NCI-H510A (cell line): ENCODE measurements around the gene SLC25A25.
"Not testable (repeated sequence)": the region's sequence is repeated elsewhere in the genome, so short reads cannot be mapped to it uniquely, and the experiment has no call there.

Experiments
- DNase-seq: peaks from one replicate; lab custom pipeline; 2025; lab: John Stamatoyannopoulos, UW

SLC25A25 gene

DNA sequence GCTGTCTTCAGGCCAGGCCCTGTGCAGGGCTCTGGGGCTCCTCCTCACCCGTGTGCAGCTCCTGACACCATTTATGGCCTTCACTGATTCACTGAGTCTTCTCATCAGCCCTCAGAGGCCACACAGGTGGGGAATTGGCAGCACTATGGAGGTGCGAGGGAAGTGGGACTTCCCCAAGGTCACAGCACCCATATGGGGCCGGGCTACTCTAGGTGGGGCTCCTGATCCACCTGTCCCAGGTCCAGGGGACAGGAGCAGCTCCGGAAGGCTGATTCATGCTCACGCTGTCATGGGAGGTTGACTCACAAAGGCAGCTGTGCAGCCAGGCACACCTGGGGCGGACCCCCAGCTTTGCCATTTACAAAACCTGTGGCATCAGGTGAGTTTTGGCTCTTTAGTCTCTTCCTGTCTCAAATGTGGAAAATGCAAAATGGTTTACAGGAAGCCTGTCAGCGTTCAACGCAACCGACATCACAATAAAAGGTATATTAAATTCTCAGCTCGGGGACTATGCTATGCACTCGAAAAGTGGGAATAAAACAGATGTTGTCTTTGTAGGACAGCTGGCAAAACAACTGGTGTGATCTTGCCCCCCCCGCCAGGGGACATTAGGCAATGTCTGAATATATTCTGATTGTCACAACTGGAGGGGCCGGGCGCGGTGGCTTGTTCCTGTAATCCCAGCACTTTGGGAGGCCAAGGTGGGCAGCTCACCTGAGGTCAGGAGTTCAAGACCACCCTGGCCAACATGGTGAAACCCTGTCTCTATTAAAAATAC, 15.9 kb upstream of the SLC25A25 start:
- no peak for DNase-seq

- no peak for DNase-seq
Measured at GRCh38 chr9:128053560-128053959, 14.5 kb upstream of the SLC25A25 start.

DNA sequence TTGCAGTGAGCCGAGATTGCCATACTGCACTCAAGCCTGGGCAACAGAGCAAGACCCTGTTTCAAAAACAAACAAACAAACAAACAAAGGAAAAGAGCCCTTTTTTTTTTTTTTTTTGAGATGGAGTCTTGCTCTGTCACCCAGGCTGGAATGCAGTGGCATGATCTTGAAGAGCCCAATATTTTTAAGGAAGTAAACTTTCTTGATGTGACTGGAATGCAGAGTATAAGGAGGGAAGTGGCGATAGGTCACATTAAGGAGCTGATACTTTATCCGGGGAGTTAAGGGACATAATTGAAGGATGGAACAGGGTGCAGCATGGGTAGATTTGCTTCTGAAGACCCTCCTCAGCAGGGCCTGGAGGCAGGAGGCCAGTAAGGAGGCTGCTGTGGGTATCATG, 13.9 kb upstream of the SLC25A25 start:
- no peak for DNase-seq

GRCh38 chr9:128055344-128056040, 12.5 kb upstream of the SLC25A25 start:
- no peak for DNase-seq

DNA sequence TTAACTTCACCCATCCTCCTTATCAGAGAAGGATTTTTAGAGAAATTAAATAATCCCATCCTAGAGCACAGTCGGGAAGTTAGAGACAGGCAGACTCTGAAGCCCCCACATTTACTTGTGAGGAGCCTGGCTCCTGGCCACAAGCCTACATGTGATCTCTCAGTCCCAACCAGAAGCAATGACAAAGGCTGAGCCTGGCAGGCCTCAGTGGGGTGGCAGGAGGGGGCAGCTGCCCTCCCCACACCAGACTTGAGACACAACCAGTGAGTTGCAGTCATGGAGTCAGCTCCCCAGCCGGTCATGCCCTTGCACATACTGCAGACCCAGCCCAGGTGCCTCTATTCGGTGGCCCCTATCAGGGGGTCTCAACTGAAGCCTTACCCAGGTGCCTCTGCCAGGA, 11.9 kb upstream of the SLC25A25 start:
- no peak for DNase-seq

DNA sequence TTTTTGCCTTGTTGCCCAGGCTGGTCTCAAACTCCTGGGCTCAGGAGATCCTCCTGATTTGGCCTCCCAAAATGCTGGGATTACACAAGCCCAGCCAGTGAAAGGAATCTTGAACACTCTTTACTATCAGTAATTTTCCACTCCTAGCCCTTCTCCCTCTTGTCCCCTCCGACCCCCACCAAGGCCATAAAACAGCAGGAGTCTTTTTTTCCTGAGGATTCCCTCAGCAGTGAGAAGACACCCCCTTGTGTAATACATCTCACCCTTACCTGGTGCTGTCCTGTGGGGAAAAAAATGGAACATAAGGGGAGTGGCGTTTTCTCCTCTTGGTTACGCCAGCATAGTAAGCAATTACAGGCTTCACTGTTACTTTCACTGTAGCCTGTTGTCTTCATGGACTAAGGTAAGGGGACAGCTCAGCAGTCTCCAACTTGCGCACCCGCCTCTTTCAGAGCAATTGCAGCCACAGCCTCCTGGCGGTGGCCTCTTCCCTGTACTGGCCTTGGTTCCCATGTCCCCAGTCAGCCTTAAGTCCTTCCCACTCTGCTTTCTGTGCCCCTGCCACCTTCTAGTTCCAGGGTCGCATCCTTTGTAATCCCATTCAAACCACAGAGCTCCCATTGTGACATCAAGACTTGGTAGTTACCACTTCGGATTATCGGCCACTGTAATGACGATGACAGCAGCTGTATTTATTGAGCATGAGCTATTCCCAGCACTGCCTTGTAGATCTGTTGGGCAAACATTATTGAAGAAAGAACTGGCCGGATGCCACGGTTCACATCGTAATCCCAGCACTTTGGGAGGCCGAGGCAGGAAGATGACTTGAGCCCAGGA, 10.9 kb upstream of the SLC25A25 start:
- peak; percentile 43 for DNase-seq

GRCh38 chr9:128057724-128058409, 10.2 kb upstream of the SLC25A25 start:
- no peak for DNase-seq

- no peak for DNase-seq
Measured at GRCh38 chr9:128059365-128059983, 8.6 kb upstream of the SLC25A25 start.

DNA sequence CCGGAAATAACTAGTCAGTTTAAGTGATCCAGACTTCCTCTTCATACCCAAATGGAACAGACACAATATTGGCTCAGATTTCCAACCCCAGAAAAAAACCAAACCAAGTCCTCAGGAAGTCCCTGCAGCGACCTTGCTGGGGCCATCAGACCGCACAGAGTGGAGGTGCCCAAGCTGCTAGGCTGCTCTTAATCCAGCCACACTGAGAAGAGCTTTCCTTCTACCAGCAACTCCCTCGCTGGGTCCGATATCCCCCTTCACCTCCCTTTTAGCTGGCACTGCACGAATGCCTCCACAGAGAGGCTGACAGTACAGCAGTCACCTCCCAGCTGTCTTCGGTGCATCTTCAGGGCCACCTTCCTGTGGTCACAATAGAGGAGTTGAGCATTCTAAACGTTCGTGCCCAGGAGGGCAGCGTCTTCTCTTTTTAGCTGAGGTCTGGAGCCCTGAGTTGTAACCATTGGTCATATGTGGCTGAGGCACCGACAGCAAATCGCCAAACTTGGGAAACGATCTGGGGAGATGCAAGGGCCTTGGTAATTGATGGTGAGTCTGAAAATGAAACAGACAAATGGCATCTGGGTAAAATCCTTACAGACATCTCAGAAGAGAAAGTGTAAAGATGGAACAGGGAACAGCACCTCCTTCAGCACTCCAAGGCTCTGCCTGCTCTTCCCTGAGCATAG, 6.6 kb upstream of the SLC25A25 start:
- no peak for DNase-seq

- no peak for DNase-seq
Measured at GRCh38 chr9:128062279-128062678, 5.8 kb upstream of the SLC25A25 start.

- no peak for DNase-seq
Measured at GRCh38 chr9:128062846-128063831, 4.9 kb upstream of the SLC25A25 start.

- DNase-seq: no peak
Measured at GRCh38 chr9:128065907-128066712, 1.9 kb upstream of the SLC25A25 start.

GRCh38 chr9:128066713-128067644, 1.1 kb upstream of the SLC25A25 start, which contains the start of gene NAIF1:
NAIF1 (minus strand) TSS chr9:128067320; CDS start chr9:128067101, 219 bp downstream.
- peak; percentile 96 for DNase-seq

DNA sequence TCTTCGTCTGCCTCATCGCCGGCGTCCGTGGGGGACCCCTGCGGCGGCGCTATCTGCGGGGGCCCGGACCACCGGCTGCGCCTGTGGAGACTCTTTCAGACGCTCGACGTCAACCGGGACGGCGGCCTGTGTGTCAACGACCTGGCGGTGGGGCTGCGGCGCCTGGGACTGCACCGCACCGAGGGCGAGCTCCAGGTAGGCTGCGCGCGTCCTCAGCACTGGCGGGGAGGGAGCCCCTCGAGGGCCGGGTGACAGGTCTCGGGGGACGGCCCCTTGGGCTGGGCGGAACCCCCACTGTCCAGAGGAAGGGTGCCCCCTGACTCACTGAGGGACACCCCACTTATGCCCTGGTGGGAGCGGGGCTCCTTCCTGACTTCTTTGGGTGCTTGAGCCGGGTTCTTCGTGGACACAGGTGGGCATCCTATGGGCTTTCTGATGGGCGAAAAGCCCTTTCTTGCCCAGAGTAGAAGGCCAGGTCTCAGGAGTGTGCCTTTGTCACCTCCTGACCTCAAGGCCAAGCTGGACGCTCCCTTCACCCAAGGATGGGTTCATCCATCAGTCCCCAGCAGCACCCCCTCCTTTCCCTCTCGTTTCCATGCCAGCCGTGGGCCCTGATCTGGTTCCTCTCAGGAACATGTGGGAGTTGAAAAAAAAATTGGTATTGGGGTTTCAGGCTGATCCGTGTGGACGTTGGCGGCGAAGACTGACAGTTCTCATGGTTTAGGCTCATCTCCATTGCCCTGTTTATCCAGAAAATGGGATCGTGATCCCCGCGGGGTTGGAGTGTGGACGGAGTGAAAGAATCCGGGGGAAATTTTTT, 564 bp downstream of the SLC25A25 start:
- DNase-seq: no peak

GRCh38 chr9:128070874-128071273, 2.8 kb downstream of the SLC25A25 start:
- DNase-seq: no peak

GRCh38 chr9:128071475-128071874, 3.4 kb downstream of the SLC25A25 start:
- DNase-seq: not testable (repeated sequence)
